Smooth muscle cell (in vitro differentiated cells): ENCODE data around the gene ADAMTS2. TPM values are rescaled to one million over a fixed set of nuclear protein-coding genes. Genes with fewer than 3 reads are reported as not detected.

Experiments
- DNase-seq: peaks from one replicate; lab custom pipeline; 2025; ENCODE audit not compliant: unreplicated experiment; lab: John Stamatoyannopoulos, UW
- H2AFZ ChIP-seq: fragments of 200-600 bp; sonication (generic); 2 replicates; pipeline ENCODE4 v1.6.0; 2016; ENCODE audit warnings: antibody characterized with exemption, low read depth, mild to moderate bottlenecking
- H3F3A ChIP-seq: fragments of 200-600 bp; sonication (generic); 2 replicates; pipeline ENCODE4 v1.6.0; 2017; ENCODE audit warnings: antibody characterized with exemption, low read depth
- H3K27ac ChIP-seq: fragments of 200-600 bp; sonication (generic); 2 replicates; pipeline ENCODE4 v1.5.1; 2016; ENCODE audit warnings: low read depth, mild to moderate bottlenecking
- H3K27me3 ChIP-seq: fragments of 200-600 bp; sonication (generic); 2 replicates; pipeline ENCODE4 v1.6.1; 2016; ENCODE audit warnings: low read depth, mild to moderate bottlenecking
- H3K36me3 ChIP-seq: fragments of 200-600 bp; sonication (generic); 2 replicates; pipeline ENCODE4 v1.5.1; 2016; ENCODE audit warnings: low read depth
- H3K4me1 ChIP-seq: fragments of 200-600 bp; sonication (generic); 2 replicates; pipeline ENCODE4 v1.5.1; 2016; ENCODE audit warnings: low read depth
- H3K4me2 ChIP-seq: fragments of 200-600 bp; sonication (generic); 2 replicates; pipeline ENCODE4 v1.6.0; 2016; ENCODE audit warnings: mild to moderate bottlenecking
- H3K4me3 ChIP-seq: fragments of 200-600 bp; sonication (generic); 2 replicates; pipeline ENCODE4 v1.5.1; 2016; ENCODE audit warnings: mild to moderate bottlenecking
- H3K79me2 ChIP-seq: fragments of 200-600 bp; sonication (generic); 2 replicates; pipeline ENCODE4 v1.6.0; 2016; ENCODE audit warnings: low read depth, mild to moderate bottlenecking
- H3K9ac ChIP-seq: fragments of 200-600 bp; sonication (generic); 2 replicates; pipeline ENCODE4 v1.6.0; 2016; ENCODE audit warnings: low read depth
- H3K9me3 ChIP-seq: fragments of 200-600 bp; sonication (generic); replicated peaks from 2 replicates; pipeline ENCODE4 v1.5.1; 2016; ENCODE audit warnings: low read depth
- H4K20me1 ChIP-seq: fragments of 200-600 bp; sonication (generic); 2 replicates; pipeline ENCODE4 v1.6.0; 2016; ENCODE audit warnings: low read depth
- WGBS: methylation state at CpG from one replicate; pipeline ENCODE4 v1.1.7; 2016; ENCODE audit warnings: low lambda C conversion rate; 5-methylcytosine and 5-hydroxymethylcytosine counted together
- polyA plus RNA-seq: library from polyadenylated mRNA; unstranded; fragments of >200 nt; fragmentation: Nextera tagmentation; extraction: Ambion mirVana; gene quantifications from 2 replicates; pipeline ENCODE4 v1.2.1, GENCODE V29; 2016
- total RNA-seq: library from RNA; depleted of rRNA; stranded (reverse); fragments of >200 nt; gene quantifications from 2 replicates; pipeline ENCODE4 v1.2.3, GENCODE V29; 2014
- TF ChIP-seq, protein P1 (sequence below): fragments of 200-600 bp; sonication (generic); IDR thresholded peaks from 2 replicates; pipeline ENCODE4 v1.5.1; 2017; ENCODE audit warnings: borderline replicate concordance, mild to moderate bottlenecking, antibody characterized with exemption; ENCODE audit not compliant: insufficient read depth, poor library complexity, severe bottlenecking

ADAMTS2 gene
- total and polyA plus RNA-seq, 2 experiments from 2014 or later = 22.8 to 37.5 TPM

DNA sequence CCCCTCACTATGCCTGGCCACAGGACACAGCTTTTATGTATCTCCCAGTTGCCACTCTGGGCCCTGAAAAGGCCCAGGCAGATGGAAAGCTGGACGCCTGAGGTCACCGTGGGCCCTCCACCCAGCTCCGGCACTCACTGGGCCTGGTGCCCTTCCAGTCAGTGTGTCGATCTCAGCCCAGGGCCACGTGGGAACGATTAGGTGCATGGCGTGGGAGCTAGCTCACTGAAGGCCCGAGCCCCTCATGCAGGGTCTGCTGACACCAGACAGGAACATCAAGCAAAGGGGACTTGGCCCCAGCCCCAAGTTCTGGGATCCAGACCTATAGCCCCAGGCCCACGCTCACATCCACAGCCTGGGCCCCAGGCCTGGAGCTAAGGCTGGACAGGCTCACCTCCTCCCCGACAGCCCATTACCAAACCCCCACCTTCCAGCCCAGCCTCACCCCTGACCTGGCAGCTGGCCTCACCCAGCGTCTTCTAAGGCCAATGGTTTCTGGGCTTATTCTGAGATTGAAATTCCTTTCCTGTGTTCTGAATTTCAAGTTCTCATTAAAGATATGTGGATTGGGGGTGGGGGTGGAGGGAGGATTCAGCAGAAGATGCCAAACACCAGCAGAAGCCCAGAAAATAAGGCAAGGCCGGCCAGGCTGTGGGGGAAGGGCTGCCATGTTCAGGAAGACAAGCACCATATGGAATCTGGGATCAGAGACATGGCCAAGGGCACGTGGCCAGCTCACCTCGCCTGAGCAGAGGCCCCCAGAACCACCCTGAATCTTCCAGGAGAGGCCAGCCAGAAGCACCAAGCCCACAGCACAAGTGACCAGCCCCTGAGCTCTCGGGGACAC, 74.5 kb downstream of the ADAMTS2 start:
- Histone ChIP-seq H3K9me3 (no peaks in the 10 kb centered on the region), H3K36me3 (no peaks in the 10 kb centered on the region), H3K79me2 (no peaks in the 10 kb centered on the region), H3K4me2 (peak overlapping the region; percentile 48), H3K27ac (peak overlapping the region; percentile 15), H3F3A (peaks cover 5% of the 10 kb centered on the region), H3K4me1 (peaks cover 20% of the 10 kb centered on the region), H3K9ac (no peak overlapping the region), H3K4me3 (no peak overlapping the region), H3K27me3 (no peaks in the 10 kb centered on the region), H2AFZ (no peak overlapping the region), H4K20me1 (no peaks in the 10 kb centered on the region)
- TF ChIP-seq, protein P1, sequence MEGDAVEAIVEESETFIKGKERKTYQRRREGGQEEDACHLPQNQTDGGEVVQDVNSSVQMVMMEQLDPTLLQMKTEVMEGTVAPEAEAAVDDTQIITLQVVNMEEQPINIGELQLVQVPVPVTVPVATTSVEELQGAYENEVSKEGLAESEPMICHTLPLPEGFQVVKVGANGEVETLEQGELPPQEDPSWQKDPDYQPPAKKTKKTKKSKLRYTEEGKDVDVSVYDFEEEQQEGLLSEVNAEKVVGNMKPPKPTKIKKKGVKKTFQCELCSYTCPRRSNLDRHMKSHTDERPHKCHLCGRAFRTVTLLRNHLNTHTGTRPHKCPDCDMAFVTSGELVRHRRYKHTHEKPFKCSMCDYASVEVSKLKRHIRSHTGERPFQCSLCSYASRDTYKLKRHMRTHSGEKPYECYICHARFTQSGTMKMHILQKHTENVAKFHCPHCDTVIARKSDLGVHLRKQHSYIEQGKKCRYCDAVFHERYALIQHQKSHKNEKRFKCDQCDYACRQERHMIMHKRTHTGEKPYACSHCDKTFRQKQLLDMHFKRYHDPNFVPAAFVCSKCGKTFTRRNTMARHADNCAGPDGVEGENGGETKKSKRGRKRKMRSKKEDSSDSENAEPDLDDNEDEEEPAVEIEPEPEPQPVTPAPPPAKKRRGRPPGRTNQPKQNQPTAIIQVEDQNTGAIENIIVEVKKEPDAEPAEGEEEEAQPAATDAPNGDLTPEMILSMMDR = no peak
- DNase-seq = no peak
- 83% methylated on average over 15 of the region's 15 CpGs for WGBS

DNA sequence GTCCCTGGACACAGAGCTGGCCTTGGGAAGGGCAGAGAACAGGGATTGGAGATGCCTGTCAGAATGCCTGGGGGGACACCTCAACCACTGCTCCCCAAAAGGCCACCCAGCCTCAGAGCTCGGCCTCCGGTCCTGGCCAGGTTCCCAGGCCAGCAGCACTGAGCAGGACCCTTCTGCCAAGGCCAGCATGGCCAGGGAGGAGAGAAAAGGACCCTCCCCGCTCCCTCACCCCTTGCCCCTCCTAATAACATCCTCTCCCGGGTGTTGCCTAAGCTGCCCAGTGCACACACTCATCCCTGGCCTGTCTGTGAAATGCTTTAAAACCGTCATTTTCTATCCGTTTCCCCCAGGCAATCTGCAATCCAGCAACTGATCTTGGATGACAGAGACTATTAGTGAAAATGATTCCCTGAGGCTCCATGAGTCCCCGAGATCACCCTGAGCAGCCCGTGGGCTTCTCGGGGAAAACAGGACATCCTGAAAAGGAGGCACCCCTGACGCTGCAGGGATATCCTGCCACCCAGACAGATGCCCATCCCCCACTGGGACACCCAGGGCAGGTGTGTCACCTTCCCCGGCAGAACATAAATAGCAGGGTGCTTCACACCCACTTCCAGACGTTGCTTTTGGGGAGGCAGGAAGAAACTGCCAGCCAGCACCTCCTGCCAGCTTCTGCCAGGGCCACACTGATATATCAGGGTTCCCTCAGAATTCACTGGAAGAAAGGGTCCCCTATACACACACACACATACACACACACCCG, 75.3 kb downstream of the ADAMTS2 start:
- no peaks in the 10 kb centered on the region for H4K20me1 ChIP-seq
- H3K79me2 ChIP-seq = no peaks in the 10 kb centered on the region
- 69% methylated on average over 13 of the region's 13 CpGs for WGBS
- H3K27me3 ChIP-seq = no peaks in the 10 kb centered on the region
- H3F3A ChIP-seq = peaks cover 5% of the 10 kb centered on the region
- no peaks in the 10 kb centered on the region for H3K9me3 ChIP-seq
- H2AFZ ChIP-seq = no peak overlapping the region
- H3K9ac ChIP-seq = no peak overlapping the region
- no peak overlapping the region for H3K4me2 ChIP-seq
- DNase-seq = no peak
- no peaks in the 10 kb centered on the region for H3K36me3 ChIP-seq
- no peak overlapping the region for H3K4me3 ChIP-seq
- no peak overlapping the region for H3K27ac ChIP-seq
- TF ChIP-seq, protein P1 = no peak
- H3K4me1 ChIP-seq = peaks cover 25% of the 10 kb centered on the region

DNA sequence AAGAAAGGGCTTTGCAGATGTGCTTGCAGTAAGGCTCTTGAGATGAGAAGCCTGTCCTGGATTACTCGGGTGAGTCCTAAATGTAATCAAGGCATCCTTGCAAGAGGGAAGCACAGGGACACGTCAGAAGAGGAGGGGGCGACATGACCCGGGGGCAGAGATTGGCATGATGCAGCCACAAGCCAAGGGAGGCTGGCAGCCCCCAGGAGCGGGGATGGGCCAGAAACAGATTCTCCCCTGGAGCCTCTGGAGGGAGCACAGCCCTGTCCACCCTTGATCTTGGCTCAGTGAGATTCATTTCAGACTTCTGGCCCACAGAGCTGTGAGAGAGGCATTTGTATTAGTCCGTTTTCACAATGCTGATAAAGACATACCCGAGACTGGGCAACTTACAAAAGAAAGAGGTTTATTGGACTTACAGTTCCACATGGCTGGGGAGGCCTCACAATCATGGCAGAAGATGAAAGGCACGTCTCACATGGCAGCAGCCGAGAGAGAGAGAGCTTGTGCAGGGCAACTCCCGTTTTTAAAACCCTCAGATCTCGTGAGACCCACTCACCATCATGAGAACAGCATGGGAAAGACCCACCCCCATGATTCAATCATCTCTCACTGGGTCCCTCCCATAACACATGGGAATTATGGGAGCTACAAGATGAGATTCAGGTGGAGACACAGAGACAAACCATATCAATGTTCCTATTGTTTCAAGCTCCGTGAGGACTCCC, 76.1 kb downstream of the ADAMTS2 start:
- no peaks in the 10 kb centered on the region for H4K20me1 ChIP-seq
- no peaks in the 10 kb centered on the region for H3K27me3 ChIP-seq
- no peak for DNase-seq
- no peaks in the 10 kb centered on the region for H3K9me3 ChIP-seq
- no peaks in the 10 kb centered on the region for H3K79me2 ChIP-seq
- H3K4me1 ChIP-seq = peaks cover 25% of the 10 kb centered on the region
- 85% methylated on average over 12 of the region's 12 CpGs for WGBS
- H3K27ac ChIP-seq = no peak overlapping the region
- no peak overlapping the region for H3K4me2 ChIP-seq
- TF ChIP-seq, protein P1 = no peak
- no peak overlapping the region for H2AFZ ChIP-seq
- H3K36me3 ChIP-seq = no peaks in the 10 kb centered on the region
- H3K9ac ChIP-seq = no peak overlapping the region
- no peak overlapping the region for H3K4me3 ChIP-seq
- H3F3A ChIP-seq = peaks cover 5% of the 10 kb centered on the region
